Coronary artery (tissue), 2 donors: Measurements from ENCODE around the gene CTNNA3.
"Not testable (repeated sequence)": the region's sequence is repeated elsewhere in the genome, so short reads cannot be mapped to it uniquely, and the experiment has no call there.

Experiments
- DNase-seq: peaks from one replicate; pipeline ENCODE4 v3.0.0-alpha.2; 2017; ENCODE audit warnings: low spot score
- H3K27ac ChIP-seq, 2 donors: fragments of 200-600 bp; sonication (generic); one replicate each; pipeline ENCODE4 v1.5.1; 2016 to 2019
- H3K4me3 ChIP-seq: fragments of 200-600 bp; sonication (generic); 2 replicates; pipeline ENCODE4 v1.5.1; 2016; ENCODE audit warnings: mild to moderate bottlenecking, moderate library complexity
- TF ChIP-seq, protein P1 (sequence below): fragments of 200-600 bp; sonication (generic); IDR thresholded peaks from one replicate; pipeline ENCODE4 v1.5.1; 2019; ENCODE audit warnings: antibody characterized with exemption

CTNNA3 gene

DNA sequence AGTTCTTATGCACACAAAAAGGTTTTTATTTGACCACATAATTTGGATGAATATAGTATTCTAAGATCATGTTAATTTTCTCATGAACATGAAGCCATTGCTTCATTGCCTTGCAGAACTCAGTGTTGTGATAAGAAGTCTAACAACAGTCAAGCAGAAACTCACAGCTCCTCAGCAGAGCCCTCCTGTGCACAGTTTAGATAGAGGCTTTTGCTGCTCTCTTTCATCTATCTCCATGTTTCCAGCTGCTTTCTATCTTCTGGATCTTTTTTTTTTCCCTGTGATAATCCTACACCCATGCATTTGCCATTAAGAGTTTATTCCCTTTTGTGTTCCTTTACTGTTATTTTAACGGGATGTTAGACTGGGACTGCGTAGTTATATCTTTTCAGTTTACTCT lies 1327.8 kb downstream of the CTNNA3 start:
- no peak overlapping the region for H3K27ac ChIP-seq
- no peak overlapping the region for H3K4me3 ChIP-seq
- DNase-seq = no peak
- TF ChIP-seq, protein P1, sequence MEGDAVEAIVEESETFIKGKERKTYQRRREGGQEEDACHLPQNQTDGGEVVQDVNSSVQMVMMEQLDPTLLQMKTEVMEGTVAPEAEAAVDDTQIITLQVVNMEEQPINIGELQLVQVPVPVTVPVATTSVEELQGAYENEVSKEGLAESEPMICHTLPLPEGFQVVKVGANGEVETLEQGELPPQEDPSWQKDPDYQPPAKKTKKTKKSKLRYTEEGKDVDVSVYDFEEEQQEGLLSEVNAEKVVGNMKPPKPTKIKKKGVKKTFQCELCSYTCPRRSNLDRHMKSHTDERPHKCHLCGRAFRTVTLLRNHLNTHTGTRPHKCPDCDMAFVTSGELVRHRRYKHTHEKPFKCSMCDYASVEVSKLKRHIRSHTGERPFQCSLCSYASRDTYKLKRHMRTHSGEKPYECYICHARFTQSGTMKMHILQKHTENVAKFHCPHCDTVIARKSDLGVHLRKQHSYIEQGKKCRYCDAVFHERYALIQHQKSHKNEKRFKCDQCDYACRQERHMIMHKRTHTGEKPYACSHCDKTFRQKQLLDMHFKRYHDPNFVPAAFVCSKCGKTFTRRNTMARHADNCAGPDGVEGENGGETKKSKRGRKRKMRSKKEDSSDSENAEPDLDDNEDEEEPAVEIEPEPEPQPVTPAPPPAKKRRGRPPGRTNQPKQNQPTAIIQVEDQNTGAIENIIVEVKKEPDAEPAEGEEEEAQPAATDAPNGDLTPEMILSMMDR = no peak

DNA sequence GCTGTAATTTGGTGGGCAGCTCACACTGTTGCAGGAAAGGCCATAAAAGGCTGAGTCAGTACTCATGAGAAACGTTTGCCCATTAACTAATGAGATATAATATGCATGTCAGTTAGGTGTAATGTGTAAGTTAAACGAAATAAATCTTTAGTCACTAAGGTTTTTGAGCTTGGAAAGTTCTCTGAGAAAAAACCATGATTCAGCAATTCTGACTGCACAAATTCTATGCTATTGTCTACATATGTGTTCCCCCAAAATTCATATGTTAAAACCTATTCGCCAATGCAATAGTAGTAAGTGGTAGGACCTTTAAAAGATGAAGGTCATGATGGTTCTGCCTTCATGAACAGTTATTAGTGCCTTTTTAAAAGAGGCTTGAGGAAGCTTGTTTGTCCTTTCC lies 1329.8 kb downstream of the CTNNA3 start:
- Histone ChIP-seq H3K27ac (no peak overlapping the region), H3K4me3 (no peak overlapping the region)
- no peak for DNase-seq
- TF ChIP-seq, protein P1 = no peak

DNA sequence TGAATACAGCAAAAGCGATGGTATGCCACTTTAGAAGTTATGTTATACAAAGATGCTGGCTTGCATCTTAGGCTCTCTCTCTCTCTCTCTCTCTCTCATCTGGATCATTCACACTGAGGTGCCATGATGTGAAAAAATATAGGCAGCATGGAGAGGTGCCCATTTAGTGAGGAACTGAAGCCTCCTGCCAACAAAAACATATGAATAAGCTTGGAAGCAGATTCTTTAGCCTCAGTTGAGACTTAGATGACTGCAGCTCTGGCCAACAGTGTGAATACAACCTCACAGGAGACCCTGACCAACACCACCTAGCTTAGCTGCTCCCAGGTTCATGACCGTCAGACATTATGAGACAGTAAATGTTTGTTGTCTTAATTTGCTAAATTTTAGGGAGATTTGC lies 1330.3 kb downstream of the CTNNA3 start:
- no peak for DNase-seq
- H3K27ac ChIP-seq = no peak overlapping the region
- H3K4me3 ChIP-seq = no peak overlapping the region
- TF ChIP-seq, protein P1 = no peak

DNA sequence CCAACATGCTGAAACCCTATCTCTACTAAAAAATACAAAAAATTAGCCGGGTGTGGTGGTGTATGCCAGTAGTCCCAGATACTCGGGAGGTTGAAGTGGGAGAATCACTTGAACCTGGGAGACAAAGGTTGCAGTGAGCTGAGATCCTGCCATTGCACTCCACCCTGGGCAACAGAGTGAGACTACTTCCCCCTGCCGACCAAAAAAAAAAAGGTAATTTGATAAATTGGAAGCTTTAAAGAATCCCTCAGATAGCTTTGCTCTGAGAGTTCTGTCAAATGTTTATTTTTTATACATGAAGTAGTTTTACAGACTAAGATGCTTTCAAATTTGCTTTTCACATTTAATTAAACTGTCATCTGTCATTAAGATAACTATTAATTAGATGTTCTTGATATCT lies 1333.5 kb downstream of the CTNNA3 start:
- no peak overlapping the region for H3K4me3 ChIP-seq
- TF ChIP-seq, protein P1 = no peak
- no peak overlapping the region for H3K27ac ChIP-seq
- DNase-seq = no peak

DNA sequence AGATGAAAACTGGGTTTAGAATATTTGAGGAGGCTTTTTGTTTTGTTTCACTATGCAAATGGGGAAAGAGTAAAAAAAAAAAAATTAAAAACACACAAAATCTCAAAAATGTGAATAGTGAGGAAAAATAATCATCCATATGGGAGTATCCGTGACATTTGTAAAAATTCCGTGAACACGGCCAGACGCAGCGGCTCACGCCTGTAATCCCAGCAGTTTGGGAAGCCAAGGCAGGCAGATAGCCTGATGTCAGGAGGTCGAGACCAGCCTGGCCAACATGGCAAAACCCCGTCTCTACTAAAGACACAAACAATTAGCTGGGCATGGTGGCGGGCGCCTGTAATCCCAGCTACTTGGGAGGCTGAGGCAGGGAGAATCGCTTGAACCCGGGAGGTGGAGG lies 1342.2 kb downstream of the CTNNA3 start:
- not testable (repeated sequence) for H3K27ac ChIP-seq, H3K4me3 ChIP-seq

DNA sequence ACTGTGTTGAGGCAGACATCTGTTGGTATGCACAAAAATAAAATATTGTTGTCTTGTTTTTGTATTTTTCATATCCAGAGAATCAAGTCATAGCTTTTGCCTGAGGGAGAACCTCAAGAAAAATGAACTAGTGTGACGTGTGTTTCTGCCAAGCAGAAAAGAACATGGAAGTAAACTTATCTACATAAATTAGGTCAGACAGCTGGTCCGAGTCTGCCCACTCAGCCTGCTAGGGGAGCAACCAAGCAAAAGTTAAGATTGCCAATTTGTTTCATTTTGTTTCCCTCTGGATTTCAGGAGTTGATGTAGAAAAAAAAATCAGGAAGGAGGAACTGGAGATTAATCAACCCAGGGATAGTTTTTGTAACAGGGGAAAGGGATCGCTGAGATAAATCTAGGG lies 1342.6 kb downstream of the CTNNA3 start:
- no peak overlapping the region for H3K4me3 ChIP-seq
- no peak overlapping the region for H3K27ac ChIP-seq
- DNase-seq = no peak
- TF ChIP-seq, protein P1 = no peak

More for the DNA sequence above, 1342.2 kb downstream of the CTNNA3 start:
- not testable (repeated sequence) for DNase-seq

DNA sequence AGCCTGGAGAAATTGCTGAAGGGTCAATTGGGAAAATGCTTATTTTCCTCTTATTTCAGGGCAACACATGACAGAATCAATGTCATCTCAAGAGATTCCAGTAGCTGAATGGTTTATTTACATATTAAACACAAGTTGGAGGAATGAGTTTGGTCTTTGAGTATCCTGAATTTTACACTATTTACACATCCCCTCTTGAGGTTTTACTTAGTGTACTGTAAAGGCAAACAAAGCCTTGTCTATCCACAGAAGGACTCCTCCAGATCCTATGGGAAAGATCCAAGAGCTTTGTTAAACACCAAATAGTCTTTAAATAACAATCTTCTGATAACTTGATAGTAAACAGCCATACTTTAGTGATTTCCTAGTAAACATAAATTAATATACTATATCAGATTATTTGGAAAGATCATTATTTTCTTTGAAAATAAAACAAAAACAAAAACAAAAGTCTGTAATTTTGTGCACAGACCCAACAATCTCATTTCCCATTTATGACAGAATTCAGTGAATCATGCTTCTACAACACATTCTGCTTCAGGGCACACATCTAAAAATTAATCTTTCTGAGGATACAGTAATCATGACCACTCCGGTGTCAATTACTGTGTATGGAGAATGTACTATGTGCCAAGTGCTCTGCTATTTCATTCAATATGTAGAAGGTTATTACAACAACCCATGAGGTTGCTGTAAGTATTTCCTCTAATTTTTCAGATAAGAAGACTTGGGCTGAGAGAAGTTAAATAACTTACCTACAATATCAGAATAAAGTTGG lies 1345.2 kb downstream of the CTNNA3 start:
- no peak for DNase-seq
- Histone ChIP-seq H3K4me3 (no peak overlapping the region), H3K27ac (no peak overlapping the region)
- TF ChIP-seq, protein P1 = no peak
